B cell (primary cell): ENCODE data around the gene MIPEP. TPM values are rescaled to one million over a fixed set of nuclear protein-coding genes. Genes with fewer than 3 reads are reported as not detected.

ENCODE experiments used
- ATAC-seq: fragments of 200-7000 bp; cut with Tn5 transposase; one replicate; pipeline ENCODE4 v1.10.0; 2021; ENCODE audit warnings: low read depth, mild to moderate bottlenecking, moderate number of reproducible peaks, moderate library complexity
- CTCF ChIA-PET: fragments of 350-600 bp; sonication (Branson Sonifier 250); formaldehyde crosslinking; loops from one replicate; lab custom pipeline; 2021; ENCODE audit warnings: antibody characterized with exemption, inconsistent platforms; lab: Charles Lee
- POLR2A ChIA-PET: fragments of 350-600 bp; sonication (Branson Sonifier 250); formaldehyde crosslinking; loops from one replicate; lab custom pipeline; 2021; ENCODE audit warnings: antibody characterized with exemption; lab: Charles Lee
- DNase-seq: peaks from one replicate; pipeline ENCODE4 v3.0.0; 2013
- H2AFZ ChIP-seq: 2 replicates; pipeline ENCODE4 v1.6.1; 2012; ENCODE audit warnings: mild to moderate bottlenecking, low read depth, low read length; ENCODE audit not compliant: insufficient read depth, poor library complexity, severe bottlenecking
- H3K27ac ChIP-seq, 2 donors: 1 replicate in 1 of 2; 2 replicates in 1 of 2; pipeline ENCODE4 v1.5.1; 2012 to 2013; ENCODE audit warnings: low read length in 2 of 2, mild to moderate bottlenecking in 2 of 2, moderate library complexity in 1 of 2
- H3K27me3 ChIP-seq, 4 experiments: fragments of 200-600 bp in 1 of 4; sonication (generic) in 1 of 4; replicated peaks in 1 of 4; 1 replicate in 2 of 4; 2 replicates in 2 of 4; pipeline versions ENCODE4 v1.6.1 to v1.7.0; 2013 to 2016; ENCODE audit warnings: low read length in 3 of 4, mild to moderate bottlenecking in 2 of 4, mixed read lengths in 1 of 4, moderate library complexity in 1 of 4; ENCODE audit not compliant: insufficient read depth in 4 of 4, control insufficient read depth in 3 of 4; ENCODE audit errors: control extremely low read depth in 1 of 4
- H3K36me3 ChIP-seq, 2 experiments: replicated peaks in 1 of 2; 1 replicate in 1 of 2; 2 replicates in 1 of 2; pipeline versions ENCODE4 v1.6.1 to v1.7.1; 2013; ENCODE audit warnings: low read length in 1 of 2; ENCODE audit not compliant: insufficient read depth in 2 of 2, control insufficient read depth in 1 of 2; ENCODE audit errors: control extremely low read depth in 1 of 2, extremely low read depth in 1 of 2
- H3K4me1 ChIP-seq, 2 donors: fragments of 200-600 bp in 1 of 2; sonication (generic) in 1 of 2; 1 replicate in 1 of 2; 2 replicates in 1 of 2; pipeline versions ENCODE4 v1.5.1 to v1.6.1; 2013 to 2017; ENCODE audit warnings: low read length in 2 of 2; ENCODE audit not compliant: control insufficient read depth in 2 of 2, insufficient read depth in 2 of 2
- H3K4me2 ChIP-seq: replicated peaks from 2 replicates; pipeline ENCODE3; 2012; ENCODE audit warnings: mild to moderate bottlenecking, low read depth, low read length; ENCODE audit not compliant: poor library complexity, severe bottlenecking
- H3K4me3 ChIP-seq, 5 experiments: fragments of 200-600 bp in 1 of 5; sonication (generic) in 1 of 5; 1 replicate in 3 of 5; 2 replicates in 2 of 5; pipeline versions ENCODE4 v1.5.1 to v1.7.0; 2011 to 2016; ENCODE audit warnings: low read length in 4 of 5, mild to moderate bottlenecking in 4 of 5, low read depth in 2 of 5, control low read depth in 1 of 5, moderate library complexity in 1 of 5; ENCODE audit not compliant: insufficient read depth in 1 of 5; ENCODE audit errors: control extremely low read depth in 1 of 5, extremely low read depth in 1 of 5
- H3K79me2 ChIP-seq: fragments of 200-600 bp; sonication (generic); one replicate; pipeline ENCODE4 v1.6.0; 2016; ENCODE audit warnings: low read length; ENCODE audit not compliant: control insufficient read depth, insufficient read depth
- H3K9ac ChIP-seq: fragments of 200-600 bp; sonication (generic); 2 replicates; pipeline ENCODE4 v1.6.1; 2017; ENCODE audit warnings: mild to moderate bottlenecking, low read length, moderate library complexity
- H3K9me3 ChIP-seq, 3 donors: one replicate each; pipeline versions ENCODE4 v1.6.1 to v1.7.1; 2013; ENCODE audit warnings: low read length in 2 of 3; ENCODE audit not compliant: control insufficient read depth in 2 of 3, insufficient read depth in 1 of 3; ENCODE audit errors: control extremely low read depth in 1 of 3
- H4K20me1 ChIP-seq: 2 replicates; pipeline ENCODE4 v1.6.0; 2012; ENCODE audit warnings: mild to moderate bottlenecking, low read length; ENCODE audit not compliant: insufficient read depth, control insufficient read depth, poor library complexity, severe bottlenecking
- H3K27ac Mint-ChIP-seq: one replicate; pipeline ENCODE4 v1.8.0; 2021; ENCODE audit warnings: mixed read lengths
- H3K27me3 Mint-ChIP-seq: one replicate; pipeline ENCODE4 v1.8.0; 2021; ENCODE audit warnings: mixed read lengths
- H3K4me1 Mint-ChIP-seq: one replicate; pipeline ENCODE4 v1.8.0; 2021; ENCODE audit warnings: mixed read lengths
- H3K4me3 Mint-ChIP-seq: one replicate; pipeline ENCODE4 v1.8.0; 2021; ENCODE audit warnings: mixed read lengths
- H3K9me3 Mint-ChIP-seq: one replicate; pipeline ENCODE4 v1.8.0; 2022; ENCODE audit warnings: mixed read lengths; ENCODE audit not compliant: insufficient read depth
- CTCF ChIP-seq: fragments of 200-600 bp; IDR thresholded peaks from one replicate; pipeline ENCODE4 v1.8.0; 2022; ENCODE audit warnings: antibody characterized with exemption, mild to moderate bottlenecking
- EZH2 ChIP-seq: IDR thresholded peaks from 2 replicates; pipeline ENCODE4 v1.6.1; 2012; ENCODE audit warnings: borderline replicate concordance, low read depth, mild to moderate bottlenecking, moderate library complexity, low read length; ENCODE audit not compliant: insufficient read depth, poor library complexity, severe bottlenecking
- WGBS: methylation state at CpG from one replicate; pipeline ENCODE4 v1.1.5; 2013; ENCODE audit warnings: missing lambda C conversion rate; ENCODE audit not compliant: insufficient coverage; 5-methylcytosine and 5-hydroxymethylcytosine counted together
- intact Hi-C: fragments of 100-400 bp; cut with micrococcal nuclease; formaldehyde crosslinking; loops from one replicate; pipeline ENCODE4 v1.10.0; 2022
- polyA plus RNA-seq: library from polyadenylated mRNA; depleted of rRNA; stranded (reverse); fragments of >200 nt; gene quantifications from 2 replicates; pipeline ENCODE4 v1.2.3, GENCODE V29; 2012
- total RNA-seq, 2 donors: library from RNA; stranded (reverse); fragments of 120-200 nt in 1 of 2; gene quantifications; 1 replicate in 1 of 2; 2 replicates in 1 of 2; pipeline versions ENCODE4 v1.2.3 to v1.2.4, GENCODE V29; 2013 to 2022

MIPEP gene
- total and polyA plus RNA-seq, 2 donors (not counting 1 experiment from before 2014, with no cell fraction given): 6.2 to 16.9 TPM

- Mint-ChIP-seq H3K27ac (no peak overlapping the region), H3K27me3 (peaks cover 19% of the 10 kb centered on the region), H3K4me3 (no peak overlapping the region), H3K9me3 (peaks cover 4% of the 10 kb centered on the region), H3K4me1 (peaks cover under 1% of the 10 kb centered on the region)
- TF ChIP-seq CTCF: no peak
- TF ChIP-seq EZH2: no peak
- intact Hi-C loops: no loop called here
- no CpG with 5 or more reads among the region's 3 CpGs for WGBS
- H3K36me3 ChIP-seq: no peaks in the 10 kb centered on the region
- no peak for ATAC-seq
- H4K20me1 ChIP-seq: no peaks in the 10 kb centered on the region
- no peaks in the 10 kb centered on the region for H3K79me2 ChIP-seq
- ChIA-PET CTCF (no interaction called here), POLR2A (no interaction called here)
- no peaks in the 10 kb centered on the region for H3K4me1 ChIP-seq
- H3K4me2 ChIP-seq: no peak overlapping the region
- H3K9ac ChIP-seq: no peak overlapping the region
- peaks cover 0 to 11% (median 0%) of the 10 kb centered on the region in 3 donors for H3K9me3 ChIP-seq
- no peak overlapping the region for H3K27ac ChIP-seq
- DNase-seq: no peak
- H2AFZ ChIP-seq: no peak overlapping the region
- H3K4me3 ChIP-seq: no peak overlapping the region
- H3K27me3 ChIP-seq: peaks cover 0 to 6% (median 0%) of the 10 kb centered on the region in 4 experiments
These were observed 177.8 kb downstream of the MIPEP start for GRCh38 chr13:23711355-23711754.

GRCh38 chr13:23710366-23710765 is 178.8 kb downstream of the MIPEP start:
- peaks cover 4% of the 10 kb centered on the region for H3K9me3 Mint-ChIP-seq
- no peak overlapping the region for H3K4me3 Mint-ChIP-seq
- H3K27ac ChIP-seq: no peak overlapping the region
- no peak overlapping the region for H3K4me3 ChIP-seq
- TF ChIP-seq CTCF (no peak), EZH2 (no peak)
- no peaks in the 10 kb centered on the region for H3K79me2 ChIP-seq
- DNase-seq (no peak), ATAC-seq (no peak)
- H3K4me1 ChIP-seq: no peaks in the 10 kb centered on the region
- H3K27me3 Mint-ChIP-seq: peaks cover 19% of the 10 kb centered on the region
- POLR2A ChIA-PET: no interaction called here
- H3K9ac ChIP-seq: no peak overlapping the region
- no peak overlapping the region for H2AFZ ChIP-seq
- no peaks in the 10 kb centered on the region for H3K4me1 Mint-ChIP-seq
- H3K27ac Mint-ChIP-seq: no peak overlapping the region
- WGBS: no CpG with 5 or more reads among the region's 1 CpG
- peaks cover 0 to 6% (median 0%) of the 10 kb centered on the region in 4 experiments for H3K27me3 ChIP-seq
- CTCF ChIA-PET: no interaction called here
- H4K20me1 ChIP-seq: no peaks in the 10 kb centered on the region
- H3K9me3 ChIP-seq: peaks cover 0 to 4% (median 0%) of the 10 kb centered on the region in 3 donors
- no peaks in the 10 kb centered on the region for H3K36me3 ChIP-seq
- H3K4me2 ChIP-seq: no peak overlapping the region
- intact Hi-C loops: no loop called here
